CD4-positive, alpha-beta T cell (primary cell): ENCODE results near the gene CLIC4. TPM values are rescaled to one million over a fixed set of nuclear protein-coding genes. Genes with fewer than 3 reads are reported as not detected.

Source experiments
- ATAC-seq: fragments of 200-7000 bp; cut with Tn5 transposase; one replicate; pipeline ENCODE4 v1.10.0; 2022; ENCODE audit warnings: mild to moderate bottlenecking; ENCODE audit not compliant: poor library complexity
- CTCF ChIA-PET: fragments of 350-600 bp; sonication (Branson Sonifier 250); formaldehyde crosslinking; loops from one replicate; lab custom pipeline; 2021; ENCODE audit warnings: antibody characterized with exemption, inconsistent platforms; lab: Charles Lee
- POLR2A ChIA-PET: fragments of 350-600 bp; sonication (Branson Sonifier 250); formaldehyde crosslinking; loops from one replicate; lab custom pipeline; 2021; ENCODE audit warnings: antibody characterized with exemption, inconsistent platforms; lab: Charles Lee
- DNase-seq, 14 experiments: peaks; one replicate each; pipeline ENCODE4 v3.0.0-alpha.2; 2013 to 2020; ENCODE audit warnings: mixed read lengths in 2 of 14
- H3K27ac ChIP-seq, 2 donors: one replicate each; pipeline versions ENCODE4 v1.5.1 to v1.7.0; 2013; ENCODE audit warnings: low read length in 2 of 2, low read depth in 1 of 2, mild to moderate bottlenecking in 1 of 2
- H3K27me3 ChIP-seq, 2 experiments: 1 replicate in 1 of 2; 2 replicates in 1 of 2; pipeline versions ENCODE4 v1.6.1 to v1.7.0; 2013; ENCODE audit warnings: low read length in 2 of 2, control low read depth in 1 of 2, mild to moderate bottlenecking in 1 of 2, moderate library complexity in 1 of 2; ENCODE audit not compliant: insufficient read depth in 2 of 2, control insufficient read depth in 1 of 2
- H3K36me3 ChIP-seq: one replicate; pipeline ENCODE4 v1.6.1; 2013; ENCODE audit warnings: low read length, control low read depth; ENCODE audit not compliant: insufficient read depth
- H3K4me1 ChIP-seq: one replicate; pipeline ENCODE4 v1.6.1; 2013; ENCODE audit warnings: low read length, control low read depth; ENCODE audit not compliant: insufficient read depth
- H3K4me3 ChIP-seq: one replicate; pipeline ENCODE4 v1.5.1; 2013; ENCODE audit warnings: mild to moderate bottlenecking, low read length, moderate library complexity
- H3K9me3 ChIP-seq, 2 experiments: 1 replicate in 1 of 2; 2 replicates in 1 of 2; pipeline versions ENCODE4 v1.6.1 to v1.7.0; 2013; ENCODE audit warnings: low read length in 2 of 2, mild to moderate bottlenecking in 2 of 2, control low read depth in 1 of 2, moderate library complexity in 1 of 2; ENCODE audit not compliant: control insufficient read depth in 1 of 2, insufficient read depth in 1 of 2
- H3K27ac Mint-ChIP-seq: one replicate; pipeline ENCODE4 v1.8.0; 2020; ENCODE audit warnings: mixed read lengths
- H3K27me3 Mint-ChIP-seq: one replicate; pipeline ENCODE4 v1.8.0; 2021; ENCODE audit warnings: mixed read lengths
- H3K36me3 Mint-ChIP-seq: one replicate; pipeline ENCODE4 v1.8.0; 2021; ENCODE audit warnings: low read depth, mixed read lengths
- H3K4me1 Mint-ChIP-seq: one replicate; pipeline ENCODE4 v1.8.0; 2021; ENCODE audit warnings: low read depth, mixed read lengths
- H3K4me3 Mint-ChIP-seq: one replicate; pipeline ENCODE4 v1.8.0; 2020; ENCODE audit warnings: mild to moderate bottlenecking, mixed read lengths
- H3K9me3 Mint-ChIP-seq: one replicate; pipeline ENCODE4 v1.8.0; 2020; ENCODE audit warnings: mixed read lengths
- intact Hi-C, 2 experiments: fragments of 100-400 bp; cut with DNase I in 1 of 2; cut with micrococcal nuclease in 1 of 2; formaldehyde crosslinking; loops; one replicate each; pipeline versions ENCODE4 v1.15.1 to v1.9.0; 2023 to 2025; cut with DNase I, micrococcal nuclease
- total RNA-seq, 174 experiments: library from RNA in 2 of 174; stranded (reverse) in 2 of 174; gene quantifications; one replicate each; pipeline ENCODE4 v1.2.3 and lab custom pipeline; 2021 to 2026
- TF ChIP-seq, protein P1 (sequence below): fragments of 200-600 bp; IDR thresholded peaks from one replicate; pipeline ENCODE4 v1.8.0; 2022; ENCODE audit warnings: antibody characterized with exemption, mild to moderate bottlenecking

Gene CLIC4
- total RNA-seq, 2 experiments from 2014 or later: 1.1 to 1.3 TPM

- H3K27me3 Mint-ChIP-seq: no peaks in the 10 kb centered on the region
- intact Hi-C loops: no loop called here
- POLR2A ChIA-PET: no interaction called here
- H3K4me1 ChIP-seq: peaks cover 2% of the 10 kb centered on the region
- no peak overlapping the region for H3K4me3 Mint-ChIP-seq
- TF ChIP-seq, protein P1, sequence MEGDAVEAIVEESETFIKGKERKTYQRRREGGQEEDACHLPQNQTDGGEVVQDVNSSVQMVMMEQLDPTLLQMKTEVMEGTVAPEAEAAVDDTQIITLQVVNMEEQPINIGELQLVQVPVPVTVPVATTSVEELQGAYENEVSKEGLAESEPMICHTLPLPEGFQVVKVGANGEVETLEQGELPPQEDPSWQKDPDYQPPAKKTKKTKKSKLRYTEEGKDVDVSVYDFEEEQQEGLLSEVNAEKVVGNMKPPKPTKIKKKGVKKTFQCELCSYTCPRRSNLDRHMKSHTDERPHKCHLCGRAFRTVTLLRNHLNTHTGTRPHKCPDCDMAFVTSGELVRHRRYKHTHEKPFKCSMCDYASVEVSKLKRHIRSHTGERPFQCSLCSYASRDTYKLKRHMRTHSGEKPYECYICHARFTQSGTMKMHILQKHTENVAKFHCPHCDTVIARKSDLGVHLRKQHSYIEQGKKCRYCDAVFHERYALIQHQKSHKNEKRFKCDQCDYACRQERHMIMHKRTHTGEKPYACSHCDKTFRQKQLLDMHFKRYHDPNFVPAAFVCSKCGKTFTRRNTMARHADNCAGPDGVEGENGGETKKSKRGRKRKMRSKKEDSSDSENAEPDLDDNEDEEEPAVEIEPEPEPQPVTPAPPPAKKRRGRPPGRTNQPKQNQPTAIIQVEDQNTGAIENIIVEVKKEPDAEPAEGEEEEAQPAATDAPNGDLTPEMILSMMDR: no peak
- no peaks in the 10 kb centered on the region for H3K9me3 Mint-ChIP-seq
- peaks cover 4% of the 10 kb centered on the region for H3K4me1 Mint-ChIP-seq
- H3K9me3 ChIP-seq: no peaks in the 10 kb centered on the region
- ATAC-seq: no peak
- H3K36me3 Mint-ChIP-seq: no peaks in the 10 kb centered on the region
- H3K27ac ChIP-seq: no peak overlapping the region
- no peak overlapping the region for H3K4me3 ChIP-seq
- no peaks in the 10 kb centered on the region for H3K27me3 ChIP-seq
- H3K27ac Mint-ChIP-seq: no peak overlapping the region
- CTCF ChIA-PET: no interaction called here
- DNase-seq: no peak
- no peaks in the 10 kb centered on the region for H3K36me3 ChIP-seq
Observed at GRCh38 chr1:24875991-24876506, 130.8 kb downstream of the CLIC4 start.

DNA sequence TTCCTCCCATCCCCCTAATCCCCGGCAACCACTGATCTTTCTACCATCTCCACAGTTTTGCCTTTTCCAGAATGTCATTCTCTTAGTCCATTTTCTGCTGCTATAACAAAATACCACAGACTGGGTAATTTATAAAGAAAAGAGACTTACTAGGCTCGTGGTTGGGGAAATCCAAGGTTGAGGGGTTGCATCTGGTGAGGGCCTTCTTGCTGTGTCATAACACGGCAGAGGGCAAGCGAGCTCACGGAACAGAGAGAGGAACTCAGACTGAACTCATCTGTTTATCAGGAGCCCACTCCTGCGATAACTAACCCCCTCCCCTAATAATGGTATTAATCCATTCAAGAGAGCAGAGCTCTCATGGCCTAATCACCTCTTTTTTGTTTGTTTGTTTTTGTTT lies 132.8 kb downstream of the CLIC4 start:
- no peaks in the 10 kb centered on the region for H3K4me1 ChIP-seq
- Mint-ChIP-seq H3K4me1 (no peaks in the 10 kb centered on the region), H3K9me3 (peaks cover under 1% of the 10 kb centered on the region), H3K4me3 (no peak overlapping the region), H3K27ac (no peak overlapping the region), H3K36me3 (no peaks in the 10 kb centered on the region), H3K27me3 (no peaks in the 10 kb centered on the region)
- no peak overlapping the region for H3K4me3 ChIP-seq
- no peaks in the 10 kb centered on the region for H3K27me3 ChIP-seq
- TF ChIP-seq, protein P1: no peak
- no peak for ATAC-seq
- no peak for DNase-seq
- peaks cover 0 to under 1% of the 10 kb centered on the region in 2 experiments for H3K9me3 ChIP-seq
- ChIA-PET POLR2A (interaction anchor here (0.7 kb wide), 1 partner anchor 28 kb away, joined by 3 read pairs; no protein-coding TSS in a partner anchor), CTCF (no interaction called here)
- intact Hi-C loops: no loop called here
- no peaks in the 10 kb centered on the region for H3K36me3 ChIP-seq
- H3K27ac ChIP-seq: no peak overlapping the region

- no peak overlapping the region for H3K4me3 ChIP-seq
- ATAC-seq: no peak
- no peaks in the 10 kb centered on the region for H3K27me3 Mint-ChIP-seq
- peaks cover 4% of the 10 kb centered on the region for H3K9me3 Mint-ChIP-seq
- no peak overlapping the region for H3K4me3 Mint-ChIP-seq
- DNase-seq: peak in 1 of 14 experiments; percentile 8
- TF ChIP-seq, protein P1: no peak
- peaks cover 0 to 4% of the 10 kb centered on the region in 2 experiments for H3K9me3 ChIP-seq
- H3K27ac ChIP-seq: no peak overlapping the region
- CTCF ChIA-PET: no interaction called here
- POLR2A ChIA-PET: no interaction called here
- intact Hi-C loops: no loop called here
- no peaks in the 10 kb centered on the region for H3K36me3 ChIP-seq
- H3K27me3 ChIP-seq: no peaks in the 10 kb centered on the region
- H3K27ac Mint-ChIP-seq: no peak overlapping the region
- no peaks in the 10 kb centered on the region for H3K4me1 ChIP-seq
- no peaks in the 10 kb centered on the region for H3K4me1 Mint-ChIP-seq
- H3K36me3 Mint-ChIP-seq: no peaks in the 10 kb centered on the region
Observed at GRCh38 chr1:24878775-24879742, 133.8 kb downstream of the CLIC4 start.
